ENCODE measurements around the gene SLC36A1.

DNA sequence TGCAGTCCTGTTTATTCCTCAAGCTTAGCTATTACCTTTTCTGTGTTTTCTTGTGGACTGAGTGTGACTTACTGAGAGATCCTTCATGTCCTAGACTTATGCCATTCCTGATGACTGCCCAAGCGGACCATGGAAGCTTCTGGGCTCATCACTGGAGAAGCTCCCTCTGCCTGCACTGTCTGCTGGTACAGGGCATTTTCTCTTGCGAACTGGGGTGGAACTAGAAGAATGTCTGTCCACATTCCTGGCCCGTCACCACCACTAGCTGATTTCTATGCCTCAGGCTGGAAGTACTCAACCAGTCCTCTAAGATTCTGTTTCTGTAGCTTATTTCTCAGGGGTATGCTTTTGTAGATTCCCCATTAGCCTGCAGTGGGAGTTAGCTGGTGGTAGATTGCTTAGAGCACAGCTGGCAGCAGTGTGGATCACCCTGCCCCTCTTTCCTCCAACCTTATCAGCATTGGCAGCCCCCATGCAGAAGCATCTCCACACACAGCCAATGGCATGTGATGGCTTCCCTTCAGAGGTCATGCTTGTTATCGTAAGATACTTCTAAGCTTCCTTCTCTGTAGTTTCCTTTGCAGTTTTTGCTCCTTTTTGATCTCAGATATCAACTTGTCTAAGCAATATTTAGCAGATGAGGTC lies 12.4 kb downstream of the SLC36A1 start:
- TF ChIP-seq CTCF (IDR thresholded peaks at IDR 0.05), result no peak
- no peak for TF ChIP-seq POLR2A (IDR thresholded peaks at IDR 0.05)
